CD4-positive, alpha-beta T cell treated with Interleukin-15 for 1 hour (primary cell): ENCODE results near the gene KDM5D.

ENCODE experiments used
- DNase-seq: peaks from one replicate; pipeline ENCODE4 v3.0.0-alpha.2; 2020

The KDM5D gene

DNA sequence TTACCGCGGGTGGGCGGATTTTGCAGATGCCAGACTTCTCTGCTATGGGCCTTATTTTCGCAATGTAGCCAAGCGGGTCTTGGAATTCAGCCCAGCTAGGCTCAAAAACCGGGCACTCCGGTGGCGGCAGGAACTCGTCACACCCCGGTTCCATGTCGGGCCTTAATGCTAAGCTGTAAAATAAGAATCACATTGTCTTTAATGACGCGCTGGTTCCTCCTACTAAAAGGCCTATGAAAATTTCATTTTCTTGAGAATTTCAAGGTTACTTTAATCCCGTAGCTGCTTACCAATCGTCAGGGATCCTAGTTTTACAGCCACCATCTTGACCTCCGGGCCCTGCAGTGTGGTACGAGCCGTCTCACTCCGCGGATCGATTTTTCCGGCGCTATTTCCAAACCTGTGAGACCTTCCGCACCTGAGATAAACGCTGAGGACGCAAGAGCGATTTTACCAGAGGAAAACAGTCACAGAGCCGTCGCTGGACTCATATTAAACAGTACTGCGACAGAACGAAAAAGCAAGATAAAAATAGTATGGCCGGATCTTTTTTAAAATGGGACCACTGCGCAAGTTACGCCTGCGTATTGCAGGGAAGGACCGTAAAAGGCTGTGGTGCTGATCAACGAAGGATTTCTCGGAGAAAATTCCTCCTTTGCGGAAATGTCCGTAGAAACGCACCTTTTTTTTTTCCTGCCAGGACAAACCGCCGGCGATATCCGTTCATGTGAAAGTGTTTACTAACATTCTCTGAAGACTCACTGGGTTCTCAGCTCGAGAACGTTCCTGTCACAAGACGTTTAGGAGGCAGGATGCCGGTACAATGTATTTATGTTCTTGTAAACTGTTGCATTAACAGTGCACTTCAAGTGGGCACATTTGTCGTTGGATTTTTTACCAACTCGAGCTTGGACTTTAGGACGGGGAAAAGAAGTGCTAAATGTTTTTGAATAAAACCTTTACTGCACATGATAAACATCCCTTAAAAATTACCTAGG, at the start of gene KDM5D:
TSS of gene KDM5D (minus strand) at position 346 of the 998 bp plus-strand sequence. CDS start at position 154, 192 bp downstream.
- DNase-seq = no peak

DNA sequence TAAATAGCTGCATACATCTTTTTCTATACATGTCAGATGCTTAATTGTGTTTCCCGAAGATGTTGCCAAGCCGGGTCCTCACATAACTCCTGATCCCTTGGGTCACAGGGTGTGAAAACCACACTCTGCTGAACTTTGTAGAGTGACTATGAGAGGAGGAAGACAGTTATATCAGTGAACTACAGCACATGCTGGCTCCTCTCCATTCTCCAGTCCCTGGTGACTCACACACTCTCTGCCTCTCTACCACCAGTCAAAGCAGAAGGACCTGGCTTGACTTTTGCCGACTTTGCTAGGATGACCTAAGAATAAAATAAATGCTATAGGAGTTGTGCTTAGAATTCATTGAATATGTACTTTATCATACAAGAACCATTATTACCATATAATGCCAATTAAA, 23.8 kb upstream of the KDM5D start:
- DNase-seq = no peak

- DNase-seq = no peak
Observed at GRCh38 chrY:19743331-19743730, 1.2 kb downstream of the KDM5D start.

DNA sequence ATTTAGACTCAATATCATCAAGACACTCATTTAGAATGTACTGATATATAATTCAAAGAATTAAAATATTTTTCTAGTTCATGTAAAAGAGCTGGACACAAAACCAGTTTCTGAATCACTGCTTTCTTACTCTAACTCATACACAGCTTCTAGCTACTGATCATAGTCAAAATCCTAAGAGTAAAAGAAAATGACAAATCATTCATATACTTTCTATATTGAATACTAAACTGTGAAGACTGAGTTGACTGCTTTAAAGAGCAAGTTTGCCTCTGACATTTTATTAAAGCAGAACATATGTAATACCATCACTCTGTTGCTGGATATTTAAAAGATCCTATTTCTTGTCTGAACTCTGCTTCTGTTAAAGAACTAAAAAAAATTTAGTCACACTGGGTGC, 2.4 kb downstream of the KDM5D start:
- DNase-seq = no peak

- DNase-seq = no peak
Observed at GRCh38 chrY:19734425-19734824, 10.1 kb downstream of the KDM5D start.

DNA sequence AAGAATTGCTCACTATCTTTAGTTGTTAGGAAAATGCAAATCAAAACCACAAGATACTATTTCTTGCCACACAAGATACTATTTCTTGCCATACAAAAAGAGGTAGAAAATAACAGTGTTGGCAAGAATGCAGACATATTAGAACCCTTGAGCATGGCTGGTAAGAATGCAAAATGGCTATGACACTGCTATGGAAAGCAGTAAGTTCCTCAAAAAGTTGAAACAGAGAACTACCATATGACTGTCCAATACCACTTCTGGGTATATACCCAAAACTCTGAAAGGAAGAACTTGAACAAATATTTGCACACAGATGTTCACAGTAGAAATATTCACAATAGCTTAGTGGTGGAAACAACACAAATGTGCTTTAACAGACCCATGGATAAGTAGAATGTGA, 26.6 kb downstream of the KDM5D start:
- no peak for DNase-seq

DNA sequence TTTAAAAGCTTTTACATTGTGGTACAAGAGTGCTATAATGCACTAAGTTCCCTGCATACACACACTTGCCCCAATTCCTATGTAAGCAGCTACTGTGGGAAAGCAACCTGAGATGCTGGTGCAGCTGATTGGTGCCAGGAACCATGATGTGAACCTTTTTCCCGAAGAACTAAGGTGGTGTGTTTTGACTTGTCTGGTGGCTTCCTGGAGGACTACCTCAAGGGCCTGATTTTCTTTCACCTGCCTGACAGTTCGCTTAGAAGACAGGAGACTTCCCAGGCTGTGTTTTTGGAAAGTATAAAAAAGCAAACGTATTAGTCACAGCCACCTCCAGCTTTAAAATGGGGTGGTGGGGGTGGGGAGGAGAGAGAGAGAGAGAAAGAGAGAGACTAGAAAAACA, 27.4 kb downstream of the KDM5D start:
- DNase-seq = no peak

DNA sequence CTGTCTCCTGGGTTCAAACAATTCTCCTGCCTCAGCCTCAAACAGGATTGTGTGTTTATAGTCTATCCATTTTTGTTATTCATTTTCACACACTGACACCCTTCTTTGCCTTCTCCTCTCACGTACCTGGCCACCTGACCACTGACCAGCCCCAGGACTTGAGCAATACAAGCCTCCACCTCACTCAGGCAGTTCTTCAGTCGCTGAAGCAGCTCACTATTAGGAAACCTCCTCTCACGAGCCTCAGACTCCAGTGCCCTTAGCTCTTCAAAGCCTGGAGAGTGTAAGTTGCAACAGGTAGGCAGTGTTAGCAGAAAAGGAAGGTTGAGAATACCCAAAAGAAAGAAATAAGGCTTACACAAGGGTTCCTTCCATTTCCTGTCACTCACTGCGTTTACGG, 29.3 kb downstream of the KDM5D start:
- DNase-seq = no peak

GRCh38 chrY:19713430-19713829, 31.1 kb downstream of the KDM5D start:
- no peak for DNase-seq

DNA sequence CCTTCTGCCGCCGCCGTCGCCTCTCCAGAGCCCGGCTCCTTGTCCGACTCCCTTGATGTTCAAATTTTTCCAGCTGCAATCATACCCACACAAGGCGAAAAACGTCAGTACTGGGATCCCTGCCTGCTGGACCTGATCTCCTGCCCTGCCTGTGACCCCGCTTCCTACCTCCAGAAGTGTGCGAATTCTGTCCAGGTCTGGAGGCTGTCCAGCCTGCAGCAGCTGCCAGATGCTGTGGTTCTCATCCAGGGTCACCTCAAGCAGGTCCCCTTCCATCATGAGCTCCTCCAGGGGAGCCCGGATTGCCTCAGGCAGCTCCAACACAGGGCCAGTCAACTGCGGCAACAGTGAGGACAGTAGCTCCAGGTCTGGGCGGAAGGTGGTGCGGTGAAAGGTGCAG, 38.3 kb downstream of the KDM5D start:
- DNase-seq = no peak

GRCh38 chrY:19698495-19698894, 46.0 kb downstream of the KDM5D start:
- DNase-seq = no peak

DNA sequence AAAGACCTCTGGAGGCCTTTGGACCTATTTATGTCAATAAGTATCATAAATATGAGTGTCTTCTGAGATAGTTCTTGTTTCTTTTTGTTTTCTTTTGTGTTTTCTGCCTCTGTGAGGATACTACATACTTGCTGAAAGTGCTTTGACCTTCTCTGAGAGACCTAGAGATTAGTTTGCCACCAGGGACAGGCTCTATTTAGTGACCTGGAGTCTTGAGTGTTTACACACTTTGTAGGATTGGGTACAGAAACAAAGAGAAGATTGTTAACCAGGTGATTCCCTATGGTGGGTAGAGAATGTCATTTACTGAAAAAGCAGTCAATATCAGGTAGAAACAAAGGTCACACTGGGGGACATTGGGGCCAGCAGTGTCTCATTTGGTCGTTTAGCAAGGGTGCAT, 63.7 kb downstream of the KDM5D start:
- no peak for DNase-seq
